Fibroblast of pulmonary artery (primary cell): ENCODE results near the gene FGD4.

ENCODE experiments used
- DNase-seq: peaks from one replicate; pipeline ENCODE4 v3.0.0-alpha.2; 2010; ENCODE audit warnings: low read depth
- H3K4me3 ChIP-seq: replicated peaks from 2 replicates; pipeline ENCODE4 v1.5.1; 2011; ENCODE audit warnings: low read depth, mild to moderate bottlenecking, control low read depth, low read length, moderate library complexity
- CTCF ChIP-seq: IDR thresholded peaks from 2 replicates; pipeline ENCODE4 v1.5.1; 2011; ENCODE audit warnings: mild to moderate bottlenecking, control low read depth, low read length, inconsistent platforms; ENCODE audit errors: missing control alignments

FGD4 gene

GRCh38 chr12:32450363-32450762 lies 51.0 kb downstream of the FGD4 start:
- no peak for DNase-seq
- no peak for TF ChIP-seq CTCF
- H3K4me3 ChIP-seq = no peak overlapping the region

GRCh38 chr12:32450768-32451167 lies 51.4 kb downstream of the FGD4 start:
- DNase-seq = no peak
- no peak for TF ChIP-seq CTCF
- no peak overlapping the region for H3K4me3 ChIP-seq

- H3K4me3 ChIP-seq = no peak overlapping the region
- no peak for TF ChIP-seq CTCF
- DNase-seq = no peak
Observed at GRCh38 chr12:32451816-32452215, 52.5 kb downstream of the FGD4 start.

- peak; percentile 77 for DNase-seq
- TF ChIP-seq CTCF = no peak
- H3K4me3 ChIP-seq = peak overlapping the region; percentile 32
Observed at GRCh38 chr12:32454075-32454474, 54.7 kb downstream of the FGD4 start.

- TF ChIP-seq CTCF = no peak
- DNase-seq = peak; percentile 82
- no peak overlapping the region for H3K4me3 ChIP-seq
Observed at GRCh38 chr12:32454866-32455265, 55.5 kb downstream of the FGD4 start.

GRCh38 chr12:32455607-32456071 lies 56.3 kb downstream of the FGD4 start:
- DNase-seq = peak; percentile 89
- TF ChIP-seq CTCF = peak; percentile 57
- H3K4me3 ChIP-seq = peak overlapping the region; percentile 54

- peak; percentile 63 for DNase-seq
- no peak for TF ChIP-seq CTCF
- H3K4me3 ChIP-seq = no peak overlapping the region
Observed at GRCh38 chr12:32457251-32458025, 58.1 kb downstream of the FGD4 start.
